Esophagus squamous epithelium (tissue), 4 donors: Measurements from ENCODE around the gene ROMO1. TPM values are rescaled to one million over a fixed set of nuclear protein-coding genes. Genes with fewer than 3 reads are reported as not detected.

Experiments used
- total RNA-seq, 4 donors: library from RNA; depleted of rRNA; stranded (reverse); fragments of >200 nt; gene quantifications; one replicate each; pipeline ENCODE4 v1.1.0, GENCODE V29; 2016

The ROMO1 gene
- total RNA-seq, 4 donors from 2014 or later = 178 to 290 (median 228) TPM

Other genes starting within 250 kb of the ROMO1 start
- 10 to 100 TPM; 10.6 to 22.7 (median 16.6) TPM for gene CEP250, start 243.8 kb upstream of the ROMO1 start, total RNA-seq
- not detected for gene C20orf173, start 169.8 kb upstream of the ROMO1 start, total RNA-seq
- gene ERGIC3, start 157.3 kb upstream of the ROMO1 start, total RNA-seq = 100 to 1,000 TPM; 121 to 260 (median 189) TPM
- 1 to 10 TPM in 2 of 4 donors, under 1 TPM in 2; 0.44 to 4.8 (median 2.6) TPM for gene SPAG4, start 83.6 kb upstream of the ROMO1 start, total RNA-seq
- 10 to 100 TPM; 47.3 to 98.2 (median 75.9) TPM for gene CPNE1, start 34.5 kb upstream of the ROMO1 start, total RNA-seq
- 10 to 100 TPM; 14.2 to 35.5 (median 30.0) TPM for gene RBM12, start 34.5 kb upstream of the ROMO1 start, total RNA-seq
- gene NFS1, start 53 bp upstream of the ROMO1 start, total RNA-seq = 10 to 100 TPM; 16.4 to 39.9 (median 24.2) TPM
- 100 to 1,000 TPM; 149 to 326 (median 182) TPM for gene RBM39, start 42.9 kb downstream of the ROMO1 start, total RNA-seq
- gene PHF20, start 72.6 kb downstream of the ROMO1 start, total RNA-seq = 10 to 100 TPM; 13.6 to 33.2 (median 16.6) TPM